ENCODE measurements around the gene CTSA.
"Not testable (repeated sequence)": the region's sequence is repeated elsewhere in the genome, so short reads cannot be mapped to it uniquely, and the experiment has no call there.

The CTSA gene

GRCh38 chr20:45927071-45927878 lies 36.1 kb downstream of the CTSA start:
- TF ChIP-seq, protein P1, sequence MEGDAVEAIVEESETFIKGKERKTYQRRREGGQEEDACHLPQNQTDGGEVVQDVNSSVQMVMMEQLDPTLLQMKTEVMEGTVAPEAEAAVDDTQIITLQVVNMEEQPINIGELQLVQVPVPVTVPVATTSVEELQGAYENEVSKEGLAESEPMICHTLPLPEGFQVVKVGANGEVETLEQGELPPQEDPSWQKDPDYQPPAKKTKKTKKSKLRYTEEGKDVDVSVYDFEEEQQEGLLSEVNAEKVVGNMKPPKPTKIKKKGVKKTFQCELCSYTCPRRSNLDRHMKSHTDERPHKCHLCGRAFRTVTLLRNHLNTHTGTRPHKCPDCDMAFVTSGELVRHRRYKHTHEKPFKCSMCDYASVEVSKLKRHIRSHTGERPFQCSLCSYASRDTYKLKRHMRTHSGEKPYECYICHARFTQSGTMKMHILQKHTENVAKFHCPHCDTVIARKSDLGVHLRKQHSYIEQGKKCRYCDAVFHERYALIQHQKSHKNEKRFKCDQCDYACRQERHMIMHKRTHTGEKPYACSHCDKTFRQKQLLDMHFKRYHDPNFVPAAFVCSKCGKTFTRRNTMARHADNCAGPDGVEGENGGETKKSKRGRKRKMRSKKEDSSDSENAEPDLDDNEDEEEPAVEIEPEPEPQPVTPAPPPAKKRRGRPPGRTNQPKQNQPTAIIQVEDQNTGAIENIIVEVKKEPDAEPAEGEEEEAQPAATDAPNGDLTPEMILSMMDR (IDR thresholded peaks at IDR 0.05; ENCODE audit: low read depth, low read length) = no peak

GRCh38 chr20:45931680-45932079 lies 40.5 kb downstream of the CTSA start:
- H3K27me3 ChIP-seq; H3K4me3 ChIP-seq (ENCODE audit: low read depth, low read length); H3K36me3 ChIP-seq; H3K9me3 ChIP-seq; H3K4me1 ChIP-seq; DNase-seq: not testable (repeated sequence)

More at GRCh38 chr20:45927071-45927878, 36.1 kb downstream of the CTSA start:
- Histone ChIP-seq H3K27me3 (no peaks in the 10 kb centered on the region), H3K36me3 (no peaks in the 10 kb centered on the region), H3K4me1 (no peaks in the 10 kb centered on the region), H3K4me3 (ENCODE audit: low read depth, low read length) (no peak overlapping the region), H3K9me3 (no peaks in the 10 kb centered on the region)
- DNase-seq = no peak

GRCh38 chr20:45933266-45934045 lies 42.3 kb downstream of the CTSA start:
- Histone ChIP-seq H3K4me3 (ENCODE audit: low read depth, low read length) (peak overlapping the region; percentile 94), H3K27me3 (no peaks in the 10 kb centered on the region), H3K9me3 (no peaks in the 10 kb centered on the region), H3K36me3 (peaks cover 11% of the 10 kb centered on the region), H3K4me1 (no peaks in the 10 kb centered on the region)
- DNase-seq = peak; percentile 86
- TF ChIP-seq, protein P1 (IDR thresholded peaks at IDR 0.05; ENCODE audit: low read depth, low read length) = peak; percentile 51

- no peaks in the 10 kb centered on the region for H3K9me3 ChIP-seq
- peak; percentile 82 for DNase-seq
- H3K4me1 ChIP-seq = no peaks in the 10 kb centered on the region
- H3K27me3 ChIP-seq = no peaks in the 10 kb centered on the region
- TF ChIP-seq, protein P1 (IDR thresholded peaks at IDR 0.05; ENCODE audit: low read depth, low read length) = no peak
- peaks cover 14% of the 10 kb centered on the region for H3K36me3 ChIP-seq
- peak overlapping the region; percentile 94 for H3K4me3 ChIP-seq (ENCODE audit: low read depth, low read length)
These were observed 43.0 kb downstream of the CTSA start for GRCh38 chr20:45934046-45934585.

DNA sequence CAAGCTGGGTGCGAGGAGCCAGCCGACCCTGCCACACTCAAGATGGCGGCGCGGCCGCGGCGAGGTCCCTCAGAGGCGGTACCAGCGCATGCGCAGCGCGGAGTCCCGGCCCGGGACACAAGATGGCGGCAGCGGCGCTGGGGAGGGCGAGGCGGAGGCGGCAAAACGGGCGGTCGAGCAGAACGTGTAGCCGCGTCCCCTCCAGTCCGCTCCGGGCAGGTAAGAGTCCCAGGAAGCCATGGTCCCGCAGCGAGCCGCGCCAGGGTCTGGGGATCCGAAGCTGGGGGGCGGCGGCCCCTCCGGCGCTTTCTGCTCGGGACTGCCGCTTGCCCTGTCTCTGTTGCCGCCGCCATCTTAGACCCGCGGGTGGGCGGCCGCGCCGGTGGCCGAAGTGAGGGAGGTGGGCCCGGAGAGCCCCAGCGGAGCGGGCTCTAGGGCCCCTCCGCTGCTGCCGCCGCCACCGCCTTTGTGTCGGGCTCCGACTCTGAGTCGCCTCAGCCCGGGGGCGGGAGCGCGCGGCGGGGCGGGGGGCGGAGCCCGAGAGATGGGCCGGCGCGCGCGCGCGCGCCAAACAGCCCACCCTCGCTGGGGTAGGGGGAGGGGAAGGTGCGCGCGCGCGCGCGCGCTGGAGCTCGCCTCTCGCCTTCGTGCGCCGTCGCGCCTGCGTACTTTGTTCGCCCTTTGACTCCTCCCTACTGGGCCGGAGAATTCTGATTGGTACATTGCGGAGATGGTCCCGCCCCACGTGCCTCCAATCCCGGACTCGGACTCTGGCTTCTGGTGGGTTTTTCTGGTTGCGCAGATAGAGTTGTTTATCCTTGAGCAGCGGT lies 43.7 kb downstream of the CTSA start, which contains the start of gene PCIF1:
Gene PCIF1, plus strand, starts transcription at position 98 of the 830 bp plus-strand sequence. CDS start 4,317 bp downstream, outside the sequence.
- H3K36me3 ChIP-seq = peaks cover 19% of the 10 kb centered on the region
- no peaks in the 10 kb centered on the region for H3K4me1 ChIP-seq
- peak; percentile 98 for DNase-seq
- H3K9me3 ChIP-seq = no peaks in the 10 kb centered on the region
- TF ChIP-seq, protein P1 (IDR thresholded peaks at IDR 0.05; ENCODE audit: low read depth, low read length) = no peak
- peak within 1 kb of the TSS; percentile 95 for H3K4me3 ChIP-seq (ENCODE audit: low read depth, low read length)
- H3K27me3 ChIP-seq = no peaks in the 10 kb centered on the region
